HUES6 (cell line): Measurements from ENCODE around the gene BRWD1.
"Not testable (repeated sequence)": the region's sequence is repeated elsewhere in the genome, so short reads cannot be mapped to it uniquely, and the experiment has no call there.

Experiments
- H3K27ac ChIP-seq: 2 replicates; pipeline ENCODE4 v1.7.0; 2013; ENCODE audit warnings: low read depth, mild to moderate bottlenecking, low read length, inconsistent platforms
- H3K27me3 ChIP-seq: 2 replicates; pipeline ENCODE4 v1.6.1; 2013; ENCODE audit warnings: low read length; ENCODE audit not compliant: control insufficient read depth, insufficient read depth
- H3K36me3 ChIP-seq: 2 replicates; pipeline ENCODE4 v1.6.1; 2013; ENCODE audit warnings: low read length; ENCODE audit not compliant: control insufficient read depth, insufficient read depth
- H3K4me1 ChIP-seq: 2 replicates; pipeline ENCODE4 v1.6.1; 2013; ENCODE audit warnings: low read length; ENCODE audit not compliant: control insufficient read depth, insufficient read depth
- H3K4me3 ChIP-seq: 2 replicates; pipeline ENCODE4 v1.5.1; 2013; ENCODE audit warnings: low read depth, low read length
- H3K9ac ChIP-seq: one replicate; pipeline ENCODE4 v1.6.1; 2013; ENCODE audit warnings: mild to moderate bottlenecking, low read length
- H3K9me3 ChIP-seq: 2 replicates; pipeline ENCODE4 v1.6.1; 2013; ENCODE audit warnings: low read depth, low read length; ENCODE audit not compliant: control insufficient read depth, insufficient read depth

The BRWD1 gene

GRCh38 chr21:39221282-39221996, 92.0 kb downstream of the BRWD1 start:
- H3K4me3 ChIP-seq, result no peak overlapping the region
- no peaks in the 10 kb centered on the region for H3K9me3 ChIP-seq
- no peaks in the 10 kb centered on the region for H3K27me3 ChIP-seq
- no peak overlapping the region for H3K27ac ChIP-seq
- H3K36me3 ChIP-seq, result peaks cover 72% of the 10 kb centered on the region
- no peak overlapping the region for H3K9ac ChIP-seq
- no peaks in the 10 kb centered on the region for H3K4me1 ChIP-seq

GRCh38 chr21:39220875-39221274, 92.6 kb downstream of the BRWD1 start:
- not testable (repeated sequence) for H3K4me3 ChIP-seq, H3K9ac ChIP-seq, H3K27ac ChIP-seq, H3K4me1 ChIP-seq, H3K9me3 ChIP-seq, H3K27me3 ChIP-seq
- H3K36me3 ChIP-seq, result peaks cover 74% of the 10 kb centered on the region

- Histone ChIP-seq H3K4me1 (no peaks in the 10 kb centered on the region), H3K4me3 (no peak overlapping the region), H3K36me3 (peaks cover 82% of the 10 kb centered on the region), H3K27me3 (no peaks in the 10 kb centered on the region), H3K27ac (no peak overlapping the region), H3K9ac (no peak overlapping the region), H3K9me3 (no peaks in the 10 kb centered on the region)
These were observed 93.3 kb downstream of the BRWD1 start for GRCh38 chr21:39220150-39220549.

- H3K36me3 ChIP-seq, result peaks cover 82% of the 10 kb centered on the region
- no peak overlapping the region for H3K9ac ChIP-seq
- H3K27ac ChIP-seq, result no peak overlapping the region
These were observed 95.4 kb downstream of the BRWD1 start for GRCh38 chr21:39218082-39218409.

GRCh38 chr21:39217356-39218081, 95.9 kb downstream of the BRWD1 start:
- Histone ChIP-seq H3K27me3 (no peaks in the 10 kb centered on the region), H3K4me3 (no peak overlapping the region), H3K4me1 (no peaks in the 10 kb centered on the region), H3K9ac (no peak overlapping the region), H3K36me3 (peaks cover 83% of the 10 kb centered on the region), H3K27ac (no peak overlapping the region), H3K9me3 (no peaks in the 10 kb centered on the region)

More at GRCh38 chr21:39218082-39218409, 95.4 kb downstream of the BRWD1 start:
- Histone ChIP-seq H3K9me3 (no peaks in the 10 kb centered on the region), H3K4me3 (no peak overlapping the region), H3K4me1 (no peaks in the 10 kb centered on the region), H3K27me3 (no peaks in the 10 kb centered on the region)

- peaks cover 85% of the 10 kb centered on the region for H3K36me3 ChIP-seq
- H3K9ac ChIP-seq, result no peak overlapping the region
- H3K27ac ChIP-seq, result no peak overlapping the region
- no peak overlapping the region for H3K4me3 ChIP-seq
- H3K9me3 ChIP-seq, result no peaks in the 10 kb centered on the region
- no peaks in the 10 kb centered on the region for H3K4me1 ChIP-seq
- no peaks in the 10 kb centered on the region for H3K27me3 ChIP-seq
These were observed 97.1 kb downstream of the BRWD1 start for GRCh38 chr21:39216290-39216689.

- Histone ChIP-seq H3K27me3 (no peaks in the 10 kb centered on the region), H3K9me3 (no peaks in the 10 kb centered on the region), H3K27ac (no peak overlapping the region), H3K4me1 (no peaks in the 10 kb centered on the region), H3K4me3 (no peak overlapping the region), H3K36me3 (peaks cover 86% of the 10 kb centered on the region), H3K9ac (no peak overlapping the region)
These were observed 98.4 kb downstream of the BRWD1 start for GRCh38 chr21:39215078-39215477.

- Histone ChIP-seq H3K36me3 (peaks cover 94% of the 10 kb centered on the region), H3K9me3 (no peaks in the 10 kb centered on the region)
These were observed 104.1 kb downstream of the BRWD1 start for GRCh38 chr21:39209334-39209688.

GRCh38 chr21:39208624-39209333, 104.7 kb downstream of the BRWD1 start:
- no peak overlapping the region; the same call in 1 of the 2 replicates for H3K27ac ChIP-seq
- no peaks in the 10 kb centered on the region for H3K27me3 ChIP-seq
- H3K4me3 ChIP-seq, result no peak overlapping the region
- no peaks in the 10 kb centered on the region for H3K9me3 ChIP-seq
- H3K4me1 ChIP-seq, result no peaks in the 10 kb centered on the region
- H3K9ac ChIP-seq, result no peak overlapping the region
- H3K36me3 ChIP-seq, result peaks cover 92% of the 10 kb centered on the region

More at GRCh38 chr21:39209334-39209688, 104.1 kb downstream of the BRWD1 start:
- Histone ChIP-seq H3K27me3 (no peaks in the 10 kb centered on the region), H3K4me1 (no peaks in the 10 kb centered on the region), H3K9ac (no peak overlapping the region), H3K4me3 (no peak overlapping the region), H3K27ac (peak overlapping the region; percentile 29; the same call in 1 of the 2 replicates)

GRCh38 chr21:39204134-39204533, 109.3 kb downstream of the BRWD1 start:
- no peaks in the 10 kb centered on the region for H3K4me1 ChIP-seq
- H3K27ac ChIP-seq, result no peak overlapping the region
- peaks cover 89% of the 10 kb centered on the region for H3K36me3 ChIP-seq
- H3K27me3 ChIP-seq, result no peaks in the 10 kb centered on the region
- H3K9me3 ChIP-seq, result no peaks in the 10 kb centered on the region
- no peak overlapping the region for H3K9ac ChIP-seq
- no peak overlapping the region for H3K4me3 ChIP-seq

GRCh38 chr21:39198800-39199199, 114.6 kb downstream of the BRWD1 start:
- Histone ChIP-seq H3K36me3 (peaks cover 90% of the 10 kb centered on the region), H3K9me3 (no peaks in the 10 kb centered on the region), H3K9ac (no peak overlapping the region), H3K4me3 (no peak overlapping the region), H3K4me1 (no peaks in the 10 kb centered on the region), H3K27me3 (no peaks in the 10 kb centered on the region), H3K27ac (no peak overlapping the region)
